ENCODE results near the gene TXNDC2.

Gene TXNDC2

GRCh38 chr18:9846162-9846925, 39.4 kb upstream of the TXNDC2 start:
- TF ChIP-seq CTCF (IDR thresholded peaks at IDR 0.05; ENCODE audit: low read depth, low read length): no peak

GRCh38 chr18:9848170-9848879, 37.4 kb upstream of the TXNDC2 start:
- TF ChIP-seq CTCF (IDR thresholded peaks at IDR 0.05; ENCODE audit: low read depth, low read length): no peak
- H3K4me3 ChIP-seq (ENCODE audit: low read depth, low read length): no peak overlapping the region

More at GRCh38 chr18:9846162-9846925, 39.4 kb upstream of the TXNDC2 start:
- H3K4me3 ChIP-seq (ENCODE audit: low read depth, low read length): no peak overlapping the region

GRCh38 chr18:9849407-9850283, 36.1 kb upstream of the TXNDC2 start:
- no peak for TF ChIP-seq CTCF (IDR thresholded peaks at IDR 0.05; ENCODE audit: low read depth, low read length)
- no peak overlapping the region for H3K4me3 ChIP-seq (ENCODE audit: low read depth, low read length)

DNA sequence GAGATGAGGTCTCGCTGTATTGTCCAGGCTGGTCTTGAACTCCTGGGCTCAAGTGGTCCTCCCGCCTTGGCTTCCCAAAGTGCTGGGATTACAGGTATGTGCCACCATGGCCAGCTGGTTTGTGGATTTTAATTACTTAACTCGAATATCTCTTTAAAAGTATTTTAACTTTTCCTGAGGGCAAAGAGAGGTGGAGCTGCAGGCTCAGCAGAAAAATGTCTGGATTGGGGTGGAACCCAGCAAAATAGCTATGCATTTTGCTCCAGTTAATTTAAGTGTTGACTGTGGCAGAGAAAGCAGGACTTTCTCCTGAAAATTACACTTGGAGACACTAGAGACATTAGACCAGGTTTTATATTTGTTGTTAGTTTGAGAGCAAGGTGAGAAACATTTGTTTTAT, 35.5 kb upstream of the TXNDC2 start:
- no peak overlapping the region for H3K4me3 ChIP-seq (ENCODE audit: low read depth, low read length)
- TF ChIP-seq CTCF (IDR thresholded peaks at IDR 0.05; ENCODE audit: low read depth, low read length): no peak

DNA sequence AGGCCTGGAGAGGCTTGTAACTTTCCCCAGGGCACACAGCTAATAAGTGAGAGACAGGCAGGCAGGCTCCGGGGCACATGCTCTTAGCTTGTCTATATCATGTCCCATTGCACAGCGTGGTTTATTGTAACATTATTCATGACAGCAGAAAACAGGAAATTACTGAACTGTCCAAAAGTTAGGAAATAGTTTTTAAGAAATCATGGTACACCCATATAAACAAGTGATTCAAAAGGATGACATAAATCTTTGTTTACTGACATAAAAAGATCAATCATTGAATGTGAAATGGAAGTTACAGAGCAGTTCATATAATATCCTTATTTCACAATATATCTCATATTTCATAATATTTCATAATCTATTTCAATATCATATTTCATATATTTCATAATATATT, 34.3 kb upstream of the TXNDC2 start:
- no peak for TF ChIP-seq CTCF (IDR thresholded peaks at IDR 0.05; ENCODE audit: low read depth, low read length)
- H3K4me3 ChIP-seq (ENCODE audit: low read depth, low read length): no peak overlapping the region

- no peak overlapping the region for H3K4me3 ChIP-seq (ENCODE audit: low read depth, low read length)
- TF ChIP-seq CTCF (IDR thresholded peaks at IDR 0.05; ENCODE audit: low read depth, low read length): no peak
Observed at GRCh38 chr18:9852266-9853081, 33.3 kb upstream of the TXNDC2 start.
